ENCODE results near the gene ACOXL.

Gene ACOXL

GRCh38 chr2:111029181-111029927 lies 297.0 kb downstream of the ACOXL start:
- H3K4me2 ChIP-seq, result peak overlapping the region in 7 of 11 experiments; percentile 1 to 44 (median 13); a peak in 7 of 22 replicates
- no peaks in the 10 kb centered on the region for H3K36me3 ChIP-seq
- no peak overlapping the region for H3K27ac ChIP-seq
- TF ChIP-seq Cebpa-rat (IDR thresholded peaks at IDR 0.05), result no peak
- H3K4me1 ChIP-seq, result peaks cover 12 to 48% (median 26%) of the 10 kb centered on the region in 10 experiments
- no peaks in the 10 kb centered on the region for H3K27me3 ChIP-seq
- H3K9me3 ChIP-seq (replicated peaks in 1 of 11), result peaks cover 5 to 14% (median 11%) of the 10 kb centered on the region in 11 experiments; a peak in 18 of 22 replicates
- no peaks in the 10 kb centered on the region for H4K20me1 ChIP-seq
- H3K9ac ChIP-seq, result no peak overlapping the region
- H3K4me3 ChIP-seq, result no peak overlapping the region

DNA sequence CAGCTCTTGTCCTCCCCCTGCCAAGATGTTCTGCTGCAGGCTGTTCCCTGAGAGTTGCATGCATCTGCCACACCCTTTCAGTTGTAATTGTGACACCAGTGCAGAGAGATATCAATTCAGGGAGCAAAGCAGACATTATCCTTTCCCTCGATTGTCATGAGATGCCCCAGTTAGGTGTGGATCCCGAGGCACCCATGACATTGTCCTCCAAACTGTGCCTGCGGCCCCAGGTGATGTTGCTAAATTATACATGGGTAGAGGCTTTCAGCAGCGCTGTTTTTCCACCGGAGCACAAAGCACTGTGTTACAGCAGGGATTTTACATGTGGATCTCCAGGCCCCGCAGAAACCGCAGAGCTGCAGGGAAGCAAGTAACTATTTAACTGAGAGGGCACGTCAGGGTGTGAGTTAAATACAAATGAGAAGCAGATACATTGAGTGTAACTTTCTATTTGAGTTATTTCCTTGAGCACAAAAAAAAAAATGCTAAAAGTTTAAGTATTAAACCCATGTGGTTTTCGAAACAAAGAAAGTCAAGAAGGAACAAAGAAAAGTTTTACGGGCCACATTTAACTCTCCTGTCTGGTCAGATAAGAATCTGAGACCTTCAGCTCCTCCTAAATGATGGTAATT lies 298.0 kb downstream of the ACOXL start:
- peaks cover 12 to 58% (median 34%) of the 10 kb centered on the region in 10 experiments for H3K4me1 ChIP-seq

GRCh38 chr2:111030945-111031344 lies 298.6 kb downstream of the ACOXL start:
- H3K4me2 ChIP-seq, result no peak overlapping the region
- TF ChIP-seq Cebpa-rat (IDR thresholded peaks at IDR 0.05), result no peak
- H3K27me3 ChIP-seq, result no peaks in the 10 kb centered on the region
- no peaks in the 10 kb centered on the region for H4K20me1 ChIP-seq
- no peaks in the 10 kb centered on the region for H3K36me3 ChIP-seq
- H3K9ac ChIP-seq, result no peak overlapping the region
- H3K27ac ChIP-seq, result no peak overlapping the region
- peaks cover 12 to 64% (median 37%) of the 10 kb centered on the region in 10 experiments for H3K4me1 ChIP-seq
- H3K4me3 ChIP-seq, result no peak overlapping the region
- peaks cover 5 to 14% (median 11%) of the 10 kb centered on the region in 11 experiments; a peak in 18 of 22 replicates for H3K9me3 ChIP-seq (replicated peaks in 1 of 11)

More for the DNA sequence above, 298.0 kb downstream of the ACOXL start:
- H4K20me1 ChIP-seq, result no peaks in the 10 kb centered on the region
- peaks cover 5 to 14% (median 11%) of the 10 kb centered on the region in 11 experiments; a peak in 18 of 22 replicates for H3K9me3 ChIP-seq (replicated peaks in 1 of 11)
- 0 out of 22 replicates have a peak overlapping the region, but pooled peaks of 1 of the 11 experiments have one; percentile 29 for H3K4me2 ChIP-seq
- no peak overlapping the region for H3K27ac ChIP-seq
- TF ChIP-seq Cebpa-rat (IDR thresholded peaks at IDR 0.05), result no peak
- H3K4me3 ChIP-seq, result no peak overlapping the region
- H3K27me3 ChIP-seq, result no peaks in the 10 kb centered on the region
- H3K9ac ChIP-seq, result no peak overlapping the region
- no peaks in the 10 kb centered on the region for H3K36me3 ChIP-seq

DNA sequence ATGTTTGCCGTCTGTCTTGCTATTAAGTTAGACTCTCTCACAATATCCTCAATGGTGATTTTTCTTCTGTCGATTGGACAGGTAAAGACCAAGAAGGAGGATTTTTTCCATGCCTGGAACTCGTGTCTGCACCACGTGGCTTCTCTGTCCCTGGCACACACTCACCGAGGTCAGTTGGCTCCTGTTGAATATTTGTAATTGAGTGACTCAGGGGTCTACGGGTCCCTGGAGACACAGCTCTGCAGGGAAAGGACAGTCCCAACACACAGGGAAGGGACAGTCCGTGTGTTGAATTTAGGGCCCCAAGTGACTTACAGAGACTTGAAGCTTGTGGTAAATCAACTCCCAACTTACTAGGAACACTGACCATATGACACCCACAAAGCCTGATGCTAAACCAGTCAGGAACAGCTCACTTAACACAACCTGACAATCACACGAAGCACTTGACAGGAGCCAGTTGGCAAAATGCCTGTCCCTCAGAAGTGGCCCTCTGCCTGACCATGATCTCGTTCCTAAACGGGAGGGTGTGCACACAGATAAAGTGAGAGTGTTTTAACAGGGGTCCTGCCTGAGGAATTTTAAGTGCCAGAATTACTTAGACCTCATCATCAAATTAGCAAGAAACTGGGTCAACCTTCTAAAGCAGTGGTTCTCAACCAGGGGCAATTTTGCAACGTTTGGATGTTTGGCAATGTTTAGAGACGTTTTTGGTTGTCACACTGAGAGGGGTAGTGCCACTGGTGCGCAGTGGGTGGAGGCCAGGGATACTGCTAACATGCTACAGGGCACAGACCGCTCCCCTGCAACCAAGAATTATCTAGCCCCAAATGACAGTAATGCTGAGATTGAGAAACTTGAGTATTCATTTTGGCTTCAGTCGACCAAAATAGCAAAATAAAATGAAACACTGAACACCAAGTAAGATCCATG lies 299.4 kb downstream of the ACOXL start:
- no peak overlapping the region for H3K9ac ChIP-seq
- H3K4me1 ChIP-seq, result peaks cover 12 to 69% (median 44%) of the 10 kb centered on the region in 10 experiments
- peak overlapping the region in 2 of 11 experiments; percentile 9 to 71; a peak in 2 of 22 replicates for H3K4me2 ChIP-seq
- H3K4me3 ChIP-seq, result no peak overlapping the region
- peaks cover 5 to 14% (median 11%) of the 10 kb centered on the region in 11 experiments; a peak in 18 of 22 replicates for H3K9me3 ChIP-seq (replicated peaks in 1 of 11)
- no peaks in the 10 kb centered on the region for H4K20me1 ChIP-seq
- no peak for TF ChIP-seq Cebpa-rat (IDR thresholded peaks at IDR 0.05)
- no peaks in the 10 kb centered on the region for H3K36me3 ChIP-seq
- H3K27me3 ChIP-seq, result no peaks in the 10 kb centered on the region
- H3K27ac ChIP-seq, result no peak overlapping the region

GRCh38 chr2:111032721-111033429 lies 300.5 kb downstream of the ACOXL start:
- no peak overlapping the region for H3K9ac ChIP-seq
- no peaks in the 10 kb centered on the region for H4K20me1 ChIP-seq
- H3K27me3 ChIP-seq, result no peaks in the 10 kb centered on the region
- peak overlapping the region; percentile 27 to 71 (median 49) for H3K4me2 ChIP-seq
- no peak overlapping the region for H3K4me3 ChIP-seq
- no peaks in the 10 kb centered on the region for H3K36me3 ChIP-seq
- no peak for TF ChIP-seq Cebpa-rat (IDR thresholded peaks at IDR 0.05)
- H3K9me3 ChIP-seq (replicated peaks in 1 of 11), result peaks cover 1 to 11% (median 9%) of the 10 kb centered on the region in 11 experiments; a peak in 18 of 22 replicates
- H3K4me1 ChIP-seq, result peaks cover 21 to 79% (median 54%) of the 10 kb centered on the region in 10 experiments
- H3K27ac ChIP-seq, result no peak overlapping the region

DNA sequence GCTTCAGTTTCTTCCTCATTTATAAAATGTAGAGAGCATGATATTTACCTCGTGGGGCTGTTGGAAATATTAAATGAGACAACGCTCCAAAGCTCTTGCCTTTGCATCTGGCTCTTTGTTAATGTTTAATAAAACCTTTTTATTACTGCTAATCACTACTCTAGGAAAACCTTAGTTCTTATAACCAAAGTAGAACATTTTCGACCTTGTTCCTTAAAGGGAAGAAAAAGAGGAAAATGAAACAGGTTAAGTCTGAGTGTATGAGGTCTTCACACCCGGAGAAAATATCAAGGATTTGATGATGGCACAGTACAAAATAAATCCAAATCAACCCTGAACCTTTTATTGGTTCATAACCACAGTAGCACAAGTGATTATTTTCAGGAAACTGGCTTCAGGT lies 301.8 kb downstream of the ACOXL start:
- Histone ChIP-seq H4K20me1 (no peaks in the 10 kb centered on the region), H3K36me3 (no peaks in the 10 kb centered on the region), H3K4me3 (no peak overlapping the region), H3K4me1 (peaks cover 21 to 82% (median 55%) of the 10 kb centered on the region in 10 experiments), H3K9me3 (replicated peaks in 1 of 11) (no peaks in the 10 kb centered on the region), H3K9ac (no peak overlapping the region), H3K27me3 (no peaks in the 10 kb centered on the region), H3K4me2 (peak overlapping the region in 9 of 11 experiments; percentile 1 to 60 (median 46); a peak in 13 of 22 replicates), H3K27ac (no peak overlapping the region)
- no peak for TF ChIP-seq Cebpa-rat (IDR thresholded peaks at IDR 0.05)

- H3K27me3 ChIP-seq, result no peaks in the 10 kb centered on the region
- TF ChIP-seq Cebpa-rat (IDR thresholded peaks at IDR 0.05), result no peak
Observed at GRCh38 chr2:111034606-111035005, 302.2 kb downstream of the ACOXL start.

DNA sequence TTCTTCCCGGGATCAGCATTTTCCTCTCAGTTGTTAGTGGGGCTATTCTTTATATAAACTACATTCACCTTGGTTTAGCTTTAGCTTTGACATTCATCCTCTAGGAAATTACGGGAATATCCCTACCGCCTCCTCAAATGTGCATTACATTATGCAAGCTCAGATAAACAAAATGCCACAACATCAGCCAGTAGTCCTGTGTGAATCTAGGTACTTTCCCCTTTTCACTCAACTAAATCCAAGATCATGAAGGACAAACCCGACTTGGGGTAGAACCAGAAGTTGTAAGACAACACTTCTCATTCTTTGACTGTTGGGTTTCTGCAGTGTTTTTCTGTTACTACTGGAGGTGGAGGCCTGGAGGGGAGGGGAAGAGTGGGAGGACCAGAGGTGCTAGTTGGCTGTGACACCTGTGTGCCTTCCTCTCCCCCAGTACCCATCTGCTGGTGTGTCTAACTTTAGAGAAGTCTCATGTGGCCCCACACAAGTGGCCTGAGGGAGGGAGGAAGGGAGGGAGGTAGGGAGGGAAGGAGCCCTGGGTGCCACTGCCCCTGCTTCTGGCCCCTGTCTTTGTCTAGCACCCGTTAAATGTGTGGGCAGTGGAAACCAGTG lies 303.6 kb downstream of the ACOXL start:
- H3K36me3 ChIP-seq, result no peaks in the 10 kb centered on the region
- H3K4me1 ChIP-seq, result peaks cover 21 to 82% (median 54%) of the 10 kb centered on the region in 10 experiments
- H3K27ac ChIP-seq, result no peak overlapping the region
- no peaks in the 10 kb centered on the region for H4K20me1 ChIP-seq
- H3K27me3 ChIP-seq, result no peaks in the 10 kb centered on the region
- H3K9me3 ChIP-seq (replicated peaks in 1 of 11), result no peaks in the 10 kb centered on the region
- no peak overlapping the region for H3K9ac ChIP-seq
- no peak overlapping the region; a peak in 1 of 20 replicates for H3K4me3 ChIP-seq
- H3K4me2 ChIP-seq, result peak overlapping the region in 9 of 11 experiments; percentile 3 to 68 (median 47); a peak in 16 of 22 replicates
- no peak for TF ChIP-seq Cebpa-rat (IDR thresholded peaks at IDR 0.05)

More at GRCh38 chr2:111034606-111035005, 302.2 kb downstream of the ACOXL start:
- Histone ChIP-seq H3K9me3 (replicated peaks in 1 of 11) (no peaks in the 10 kb centered on the region), H4K20me1 (no peaks in the 10 kb centered on the region), H3K36me3 (no peaks in the 10 kb centered on the region), H3K4me3 (no peak overlapping the region), H3K4me1 (peaks cover 21 to 82% (median 55%) of the 10 kb centered on the region in 10 experiments), H3K4me2 (peak overlapping the region in 9 of 11 experiments; percentile 1 to 60 (median 46); a peak in 13 of 22 replicates), H3K9ac (no peak overlapping the region), H3K27ac (no peak overlapping the region)
